GM12891 (cell line): Measurements from ENCODE around the gene KDM5A.

Source experiments
- DNase-seq: peaks from one replicate; pipeline ENCODE4 v3.0.0; 2011; ENCODE audit warnings: low spot score; ENCODE audit not compliant: insufficient read length
- FAIRE-seq: peaks from 2 replicates; lab custom pipeline; 2011; peaks lifted over from hg19 to GRCh38; lab: Jason Lieb, UNC
- PAX5 ChIP-seq: IDR thresholded peaks from 2 replicates; pipeline ENCODE4 v1.6.1; 2011; ENCODE audit warnings: low read length, moderate library complexity, mild to moderate bottlenecking; ENCODE audit not compliant: insufficient read depth, severe bottlenecking
- POLR2A ChIP-seq: IDR thresholded peaks from 2 replicates; pipeline ENCODE4 v1.6.1; 2011; ENCODE audit warnings: low read depth, low read length, control low read depth
- POLR2AphosphoS5 ChIP-seq: IDR thresholded peaks from 2 replicates; pipeline ENCODE4 v1.6.1; 2011; ENCODE audit warnings: low read depth, low read length, control low read depth
- POU2F2 ChIP-seq: IDR thresholded peaks from 2 replicates; pipeline ENCODE4 v1.6.1; 2011; ENCODE audit warnings: low read depth, mild to moderate bottlenecking, control low read depth, low read length, moderate library complexity
- SPI1 ChIP-seq: IDR thresholded peaks from 2 replicates; pipeline ENCODE4 v1.6.1; 2011; ENCODE audit warnings: low read depth, low read length, control low read depth
- TAF1 ChIP-seq: IDR thresholded peaks from 2 replicates; pipeline ENCODE4 v1.6.1; 2011; ENCODE audit warnings: low read depth, low read length, control low read depth

Gene KDM5A

GRCh38 chr12:275812-276211 lies 113.3 kb downstream of the KDM5A start:
- DNase-seq (no peak), FAIRE-seq (no peak)
- TF ChIP-seq POLR2A (no peak), PAX5 (no peak), TAF1 (no peak), SPI1 (no peak), POU2F2 (no peak), POLR2AphosphoS5 (no peak)

- DNase-seq, result no peak
- no peak for FAIRE-seq
- TF ChIP-seq POLR2A (no peak), SPI1 (no peak), TAF1 (no peak), POLR2AphosphoS5 (no peak), POU2F2 (no peak), PAX5 (no peak)
Measured at GRCh38 chr12:273382-273781, 115.7 kb downstream of the KDM5A start.

- DNase-seq (no peak), FAIRE-seq (no peak)
- TF ChIP-seq TAF1, result no peak
- no peak for TF ChIP-seq SPI1
- no peak for TF ChIP-seq POU2F2
- TF ChIP-seq POLR2A, result no peak
- no peak for TF ChIP-seq PAX5
- TF ChIP-seq POLR2AphosphoS5, result no peak
Measured at GRCh38 chr12:272942-273341, 116.2 kb downstream of the KDM5A start.

GRCh38 chr12:271161-271560 lies 118.0 kb downstream of the KDM5A start:
- DNase-seq, result no peak
- no peak for TF ChIP-seq POLR2A
- no peak for TF ChIP-seq PAX5
- TF ChIP-seq POU2F2, result no peak
- no peak for TF ChIP-seq POLR2AphosphoS5
- no peak for TF ChIP-seq SPI1
- FAIRE-seq, result no peak

- no peak for DNase-seq
- FAIRE-seq, result no peak
- no peak for TF ChIP-seq SPI1
- no peak for TF ChIP-seq PAX5
- TF ChIP-seq POLR2A, result no peak
- TF ChIP-seq POU2F2, result no peak
Measured at GRCh38 chr12:269191-269590, 119.9 kb downstream of the KDM5A start.

GRCh38 chr12:268483-268840 lies 120.7 kb downstream of the KDM5A start:
- no peak for TF ChIP-seq POLR2AphosphoS5
- no peak for TF ChIP-seq PAX5
- TF ChIP-seq POLR2A, result no peak
- no peak for TF ChIP-seq SPI1
- no peak for TF ChIP-seq TAF1
- FAIRE-seq, result no peak
- DNase-seq, result no peak

- FAIRE-seq, result no peak
- TF ChIP-seq POLR2AphosphoS5 (no peak), PAX5 (no peak), POU2F2 (no peak)
- no peak for DNase-seq
Measured at GRCh38 chr12:267581-268482, 121.3 kb downstream of the KDM5A start.

- FAIRE-seq (no peak), DNase-seq (no peak)
- TF ChIP-seq POU2F2 (no peak), POLR2AphosphoS5 (no peak), TAF1 (no peak), PAX5 (no peak), SPI1 (no peak)
Measured at GRCh38 chr12:265096-265495, 124.0 kb downstream of the KDM5A start.

GRCh38 chr12:264269-264668 lies 124.9 kb downstream of the KDM5A start:
- TF ChIP-seq TAF1 (no peak), POLR2AphosphoS5 (no peak), POLR2A (no peak), SPI1 (no peak), POU2F2 (no peak), PAX5 (no peak)
- DNase-seq, result no peak
- FAIRE-seq, result no peak

- DNase-seq, result no peak
- TF ChIP-seq TAF1 (no peak), PAX5 (no peak), POLR2A (no peak), POU2F2 (no peak), POLR2AphosphoS5 (no peak), SPI1 (no peak)
- no peak for FAIRE-seq
Measured at GRCh38 chr12:263574-263973, 125.5 kb downstream of the KDM5A start.
